K562 (cell line): ENCODE results near the gene RBMXL3. TPM values are rescaled to one million over a fixed set of nuclear protein-coding genes. Genes with fewer than 3 reads are reported as not detected.

Source experiments
- ATAC-seq: fragments of 200-7000 bp; cut with Tn5 transposase; 3 replicates; pipeline ENCODE4 v1.9.1; 2020; ENCODE audit warnings: moderate library complexity
- BruUV-seq: library from RNA; stranded (reverse); fragments of 400-500 nt; replicated peaks from 2 replicates; lab custom pipeline; 2021; lab: Mats Ljungman, UMichigan
- CTCF ChIA-PET: fragments of 300-600 bp; formaldehyde crosslinking; extraction: SDS; loops from one replicate; lab custom pipeline; 2021; ENCODE audit warnings: low intra/inter-chr PET ratio; lab: Yijun Ruan, JAX
- POLR2A ChIA-PET: fragments of 300-600, 350-650 bp; sonication (Branson Sonifier 250); formaldehyde crosslinking; extraction: SDS; loops from one replicate; lab custom pipeline; 2021; ENCODE audit warnings: antibody characterized with exemption, inconsistent platforms; lab: Yijun Ruan, JAX
- DNase-seq, 4 experiments: peaks; one replicate each; pipeline versions ENCODE4 v3.0.0 to v3.0.0-alpha.2; 2011 to 2018; ENCODE audit warnings: low spot score in 3 of 4, mixed read lengths in 3 of 4; ENCODE audit errors: extremely low read depth in 1 of 4
- FAIRE-seq: peaks from 2 replicates; lab custom pipeline; 2011; peaks lifted over from hg19 to GRCh38; lab: Jason Lieb, UNC
- H2AFZ ChIP-seq: 2 replicates; pipeline ENCODE4 v1.6.0; 2011; ENCODE audit warnings: low read depth, low read length, control low read depth, inconsistent platforms
- H3K27ac ChIP-seq: fragments of 200-600 bp; 3 replicates; pipeline ENCODE4 v1.8.0; 2011; ENCODE audit warnings: low read depth, mild to moderate bottlenecking, control low read depth, inconsistent platforms, low read length, moderate library complexity, mixed read lengths; ENCODE audit errors: extremely low read depth
- H3K27me3 ChIP-seq, 2 experiments: fragments of 300-600 bp in 1 of 2; 2 replicates in 1 of 2; 3 replicates in 1 of 2; pipeline versions ENCODE4 v1.6.0 to v1.8.0; 2011; ENCODE audit warnings: inconsistent platforms in 2 of 2, low read length in 2 of 2, mild to moderate bottlenecking in 1 of 2, mixed read lengths in 1 of 2, moderate library complexity in 1 of 2; ENCODE audit not compliant: control insufficient read depth in 2 of 2, insufficient read depth in 2 of 2
- H3K36me3 ChIP-seq: fragments of 300-600 bp; 3 replicates; pipeline ENCODE4 v1.8.0; 2011; ENCODE audit warnings: mild to moderate bottlenecking, low read length, inconsistent platforms; ENCODE audit not compliant: control insufficient read depth, insufficient read depth
- H3K4me1 ChIP-seq, 2 experiments: fragments of 200-600 bp in 1 of 2; replicated peaks in 1 of 2; 2 replicates in 1 of 2; 3 replicates in 1 of 2; pipeline versions ENCODE4 v1.5.1 to v1.8.0; 2011; ENCODE audit warnings: inconsistent platforms in 2 of 2, low read length in 2 of 2, mild to moderate bottlenecking in 1 of 2, mixed read lengths in 1 of 2, moderate library complexity in 1 of 2; ENCODE audit not compliant: control insufficient read depth in 2 of 2, insufficient read depth in 2 of 2
- H3K4me2 ChIP-seq: 2 replicates; pipeline ENCODE4 v1.6.1; 2011; ENCODE audit warnings: low read length, control low read depth, inconsistent platforms, mixed read lengths; ENCODE audit not compliant: insufficient read depth
- H3K4me3 ChIP-seq: fragments of 200-600 bp; sonication (generic), shearing (Covaris generic); 2 replicates; pipeline ENCODE4 v1.5.1; 2016; ENCODE audit warnings: control low read depth, inconsistent platforms
- H3K79me2 ChIP-seq: fragments of 200-600 bp; 3 replicates; pipeline ENCODE4 v1.8.0; 2011; ENCODE audit warnings: low read length, inconsistent platforms; ENCODE audit not compliant: control insufficient read depth, insufficient read depth
- H3K9ac ChIP-seq, 2 experiments: 2 replicates each; pipeline versions ENCODE4 v1.6.0 to v1.6.1; 2011; ENCODE audit warnings: low read depth in 2 of 2, low read length in 2 of 2, control low read depth in 1 of 2, inconsistent platforms in 1 of 2, mild to moderate bottlenecking in 1 of 2, mixed read lengths in 1 of 2; ENCODE audit not compliant: insufficient read depth in 1 of 2
- H3K9me1 ChIP-seq: one replicate; pipeline ENCODE4 v1.6.0; 2011; ENCODE audit warnings: inconsistent platforms, mild to moderate bottlenecking, low read length, moderate library complexity; ENCODE audit not compliant: control insufficient read depth, insufficient read depth
- H3K9me3 ChIP-seq: replicated peaks from 2 replicates; pipeline ENCODE4 v1.5.1; 2011; ENCODE audit warnings: low read depth, low read length, inconsistent platforms; ENCODE audit not compliant: control insufficient read depth, insufficient read depth
- H4K20me1 ChIP-seq: replicated peaks from 2 replicates; pipeline ENCODE4 v1.6.1; 2011; ENCODE audit warnings: low read length, inconsistent platforms, mixed read lengths; ENCODE audit not compliant: control insufficient read depth, insufficient read depth
- DDX20 ChIP-seq: fragments of 450-650 bp; IDR thresholded peaks from 2 replicates; pipeline ENCODE4 v1.6.1; 2016; ENCODE audit warnings: missing genetic modification characterization, low read depth, mild to moderate bottlenecking, missing compliant biosample characterization, moderate library complexity
- FOXJ3 ChIP-seq: sonication (generic); formaldehyde crosslinking; IDR thresholded peaks from 2 replicates; pipeline ENCODE4 v1.4.0; 2020; ENCODE audit warnings: mild to moderate bottlenecking, missing genetic modification reagents
- ID3 ChIP-seq, 2 experiments: fragments of 250-450 bp in 1 of 2; fragments of 450-650 bp in 1 of 2; sonication (Bioruptor Pico) in 1 of 2; IDR thresholded peaks; 2 replicates each; pipeline versions ENCODE4 v1.6.1 to v1.8.0; 2016 to 2021; ENCODE audit warnings: mild to moderate bottlenecking in 2 of 2, moderate library complexity in 2 of 2, missing compliant biosample characterization in 1 of 2, missing genetic modification characterization in 1 of 2
- ILF3 ChIP-seq: fragments of 450-650 bp; IDR thresholded peaks from 2 replicates; pipeline ENCODE4 v1.6.1; 2018; ENCODE audit warnings: antibody characterized with exemption, mild to moderate bottlenecking, moderate library complexity, borderline replicate concordance
- STAT5A ChIP-seq: IDR thresholded peaks from 2 replicates; pipeline ENCODE4 v1.6.1; 2012; ENCODE audit warnings: low read length, inconsistent platforms, borderline replicate concordance
- TGIF2 ChIP-seq: sonication (generic); formaldehyde crosslinking; IDR thresholded peaks from 2 replicates; pipeline ENCODE4 v1.8.1; 2022; ENCODE audit warnings: mild to moderate bottlenecking, missing genetic modification reagents, moderate library complexity
- U2AF1 ChIP-seq: fragments of 200-400 bp; formaldehyde crosslinking; optimal IDR thresholded peaks from 2 replicates; pipeline ENCODE3; 2017; ENCODE audit warnings: mild to moderate bottlenecking, low read depth, low read length, moderate library complexity
- ZNF165 ChIP-seq: fragments of 250-450 bp; sonication (Bioruptor Pico); IDR thresholded peaks from 2 replicates; pipeline ENCODE4 v1.4.0; 2020; ENCODE audit warnings: borderline replicate concordance
- ZNF830 ChIP-seq: fragments of 250-450 bp; sonication (Bioruptor Pico); IDR thresholded peaks from 2 replicates; pipeline ENCODE4 v1.5.0; 2021; ENCODE audit warnings: mild to moderate bottlenecking
- WGBS: fragments of 100-300 bp; shearing (Covaris generic); methylation state at CpG from one replicate; pipeline ENCODE4 v1.1.6; 2016; ENCODE audit warnings: low coverage, mixed read lengths; ENCODE audit not compliant: insufficient coverage; ENCODE audit errors: missing lambda C conversion rate; 5-methylcytosine and 5-hydroxymethylcytosine counted together
- in situ Hi-C: fragments of 300-500 bp; cut with MboI; formaldehyde crosslinking; loops from 4 replicates; pipeline ENCODE4 v1.15.0; 2018; ENCODE audit warnings: inconsistent platforms, mixed read lengths
- intact Hi-C: fragments of 100-400 bp; cut with micrococcal nuclease; formaldehyde crosslinking; loops from 2 replicates; pipeline ENCODE4 v1.14.2; 2022
- polyA plus RNA-seq, 8 experiments: library from polyadenylated mRNA; depleted of rRNA in 4 of 8; stranded (reverse) in 5 of 8; unstranded in 3 of 8; fragments of >200 nt; fragmentation: Nextera tagmentation in 2 of 8; fragmentation: Illumina TruSeq in 1 of 8; extraction: Ambion mirVana in 2 of 8; extraction: Trizol in 1 of 8; gene quantifications; 2 replicates each; pipeline versions ENCODE4 v1.2.1 to v1.2.3, GENCODE V29; 2011 to 2014; ENCODE audit warnings: inconsistent platforms in 1 of 8, missing spikeins in 1 of 8
- total RNA-seq, 7 experiments: library from RNA; depleted of rRNA in 6 of 7; stranded (reverse); fragments of >200 nt in 6 of 7; fragmentation: Illumina TruSeq in 2 of 7; extraction: Trizol in 2 of 7; gene quantifications; 2 replicates each; pipeline versions ENCODE4 v1.2.1 to v1.2.3, GENCODE V29; 2011 to 2021; ENCODE audit warnings: low replicate concordance in 1 of 7
- TF ChIP-seq, protein P1 (sequence below): fragments of 200-400 bp; formaldehyde crosslinking; IDR thresholded peaks from 2 replicates; pipeline ENCODE4 v1.6.1; 2017; ENCODE audit warnings: mild to moderate bottlenecking, low read depth, low read length, moderate library complexity

Gene RBMXL3
- total and polyA plus RNA-seq, 9 of the 15 experiments (the other 6 are each of a cell fraction or from before 2014, with no cell fraction given), result 0.03 to 0.31 (median 0.04) TPM; not detected in 6

DNA sequence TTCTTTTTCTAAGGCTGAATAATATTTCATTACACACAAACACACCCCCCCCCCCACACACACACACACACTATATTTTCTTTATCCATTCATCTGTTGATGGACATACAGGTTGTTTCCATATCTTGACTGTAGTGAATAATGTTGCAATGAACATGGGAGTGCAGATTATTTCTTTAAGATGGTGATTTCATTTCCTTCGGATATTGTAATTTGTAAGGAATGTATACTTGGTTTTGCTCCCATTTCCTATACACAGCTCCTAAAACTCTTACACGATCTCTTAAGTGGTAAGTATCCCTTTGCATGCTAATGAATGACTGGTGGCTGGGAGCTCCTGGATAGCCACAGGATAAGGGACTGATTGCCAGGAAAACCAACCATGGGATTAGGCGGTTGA is 14.7 kb upstream of the RBMXL3 start:
- no peak overlapping the region for H3K4me3 ChIP-seq
- H3K36me3 ChIP-seq, result no peaks in the 10 kb centered on the region
- no TSS peak for BruUV-seq
- H3K9me1 ChIP-seq, result no peaks in the 10 kb centered on the region
- H3K4me1 ChIP-seq, result no peaks in the 10 kb centered on the region
- H3K4me2 ChIP-seq, result no peak overlapping the region
- in situ Hi-C loops, result no loop called here
- POLR2A ChIA-PET, result no interaction called here
- no peak overlapping the region for H3K27ac ChIP-seq
- ATAC-seq, result no peak
- no peaks in the 10 kb centered on the region for H3K79me2 ChIP-seq
- WGBS, result 0% methylated on average over 3 of the region's 3 CpGs
- no peaks in the 10 kb centered on the region for H3K9me3 ChIP-seq
- no peaks in the 10 kb centered on the region for H3K27me3 ChIP-seq
- H2AFZ ChIP-seq, result no peak overlapping the region
- CTCF ChIA-PET, result no interaction called here
- H3K9ac ChIP-seq, result no peak overlapping the region
- no peak for TF ChIP-seq ID3 (CRISPR knock-in tag; IDR thresholded peaks at IDR 0.05)
- TF ChIP-seq ID3 (tag; IDR thresholded peaks at IDR 0.05), result no peak
- TF ChIP-seq DDX20 (tag), result no peak
- TF ChIP-seq STAT5A, result no peak
- no peak for TF ChIP-seq ZNF165 (CRISPR knock-in tag)
- TF ChIP-seq, protein P1, sequence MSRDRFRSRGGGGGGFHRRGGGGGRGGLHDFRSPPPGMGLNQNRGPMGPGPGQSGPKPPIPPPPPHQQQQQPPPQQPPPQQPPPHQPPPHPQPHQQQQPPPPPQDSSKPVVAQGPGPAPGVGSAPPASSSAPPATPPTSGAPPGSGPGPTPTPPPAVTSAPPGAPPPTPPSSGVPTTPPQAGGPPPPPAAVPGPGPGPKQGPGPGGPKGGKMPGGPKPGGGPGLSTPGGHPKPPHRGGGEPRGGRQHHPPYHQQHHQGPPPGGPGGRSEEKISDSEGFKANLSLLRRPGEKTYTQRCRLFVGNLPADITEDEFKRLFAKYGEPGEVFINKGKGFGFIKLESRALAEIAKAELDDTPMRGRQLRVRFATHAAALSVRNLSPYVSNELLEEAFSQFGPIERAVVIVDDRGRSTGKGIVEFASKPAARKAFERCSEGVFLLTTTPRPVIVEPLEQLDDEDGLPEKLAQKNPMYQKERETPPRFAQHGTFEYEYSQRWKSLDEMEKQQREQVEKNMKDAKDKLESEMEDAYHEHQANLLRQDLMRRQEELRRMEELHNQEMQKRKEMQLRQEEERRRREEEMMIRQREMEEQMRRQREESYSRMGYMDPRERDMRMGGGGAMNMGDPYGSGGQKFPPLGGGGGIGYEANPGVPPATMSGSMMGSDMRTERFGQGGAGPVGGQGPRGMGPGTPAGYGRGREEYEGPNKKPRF, result no peak
- no peak for TF ChIP-seq U2AF1
- TF ChIP-seq ILF3, result no peak
- TF ChIP-seq ZNF830 (CRISPR knock-in tag), result no peak
- no peak for TF ChIP-seq FOXJ3 (CRISPR knock-in tag)
- no peak for TF ChIP-seq TGIF2 (CRISPR knock-in tag)
- TF ChIP-seq, all 486 proteins: peak for 0
- no peaks in the 10 kb centered on the region for H4K20me1 ChIP-seq
- intact Hi-C loops, result no loop called here
- no peak for DNase-seq
- no peak for FAIRE-seq
